GM12878 (cell line): ENCODE data around the gene CDON. TPM values are rescaled to one million over a fixed set of nuclear protein-coding genes. Genes with fewer than 3 reads are reported as not detected.
"Not testable (repeated sequence)": the region's sequence is repeated elsewhere in the genome, so short reads cannot be mapped to it uniquely, and the experiment has no call there.

Experiments
- ATAC-seq: fragments of 200-7000 bp; cut with Tn5 transposase; 3 replicates; pipeline ENCODE4 v1.9.1; 2020; ENCODE audit warnings: mild to moderate bottlenecking, moderate library complexity
- BruUV-seq: library from RNA; stranded (reverse); fragments of 400-500 nt; replicated peaks from 2 replicates; lab custom pipeline; 2021; lab: Mats Ljungman, UMichigan
- CTCF ChIA-PET: fragments of 300-600 bp; sonication (Branson Sonifier 250); formaldehyde crosslinking; extraction: SDS; loops from one replicate; lab custom pipeline; 2021; ENCODE audit warnings: inconsistent platforms; lab: Yijun Ruan, JAX
- POLR2A ChIA-PET: fragments of 350-600 bp; formaldehyde crosslinking; extraction: SDS; loops from one replicate; lab custom pipeline; 2021; ENCODE audit warnings: inconsistent platforms; lab: Charles Lee
- RAD21 ChIA-PET: fragments of 300-600 bp; sonication (Branson Sonifier 250); formaldehyde crosslinking; loops from one replicate; lab custom pipeline; 2023; ENCODE audit warnings: antibody characterized with exemption; ENCODE audit not compliant: unreplicated experiment; lab: Charles Lee
- SMC1A ChIA-PET: fragments of 300-600 bp; sonication (Branson Sonifier 250); formaldehyde crosslinking; loops from one replicate; lab custom pipeline; 2023; ENCODE audit not compliant: unreplicated experiment, uncharacterized antibody; lab: Charles Lee
- DNase-seq: peaks from one replicate; pipeline ENCODE4 v3.0.0-alpha.2; 2011; ENCODE audit warnings: low read depth, low spot score
- FAIRE-seq: peaks from 3 replicates; lab custom pipeline; 2011; peaks lifted over from hg19 to GRCh38; lab: Jason Lieb, UNC
- H2AFZ ChIP-seq: 2 replicates; pipeline ENCODE4 v1.6.0; 2011; ENCODE audit warnings: low read depth, low read length, control low read depth; ENCODE audit not compliant: control insufficient read depth
- H3K27ac ChIP-seq: 2 replicates; pipeline ENCODE4 v1.5.1; 2011; ENCODE audit warnings: control low read depth; ENCODE audit not compliant: control insufficient read depth, insufficient read depth
- H3K27me3 ChIP-seq, 2 experiments: replicated peaks in 1 of 2; 2 replicates each; pipeline versions ENCODE4 v1.6.0 to v1.6.1; 2011; ENCODE audit warnings: low read length in 1 of 2; ENCODE audit not compliant: control insufficient read depth in 2 of 2, insufficient read depth in 2 of 2
- H3K36me3 ChIP-seq, 2 experiments: 2 replicates each; pipeline ENCODE4 v1.5.1; 2011; ENCODE audit warnings: low read length in 1 of 2; ENCODE audit not compliant: control insufficient read depth in 2 of 2, insufficient read depth in 2 of 2
- H3K4me1 ChIP-seq: 2 replicates; pipeline ENCODE4 v1.6.1; 2011; ENCODE audit warnings: mild to moderate bottlenecking, low read length, moderate library complexity, mixed read lengths; ENCODE audit not compliant: control insufficient read depth, insufficient read depth
- H3K4me2 ChIP-seq: 2 replicates; pipeline ENCODE4 v1.6.0; 2011; ENCODE audit warnings: control low read depth; ENCODE audit not compliant: control insufficient read depth, insufficient read depth
- H3K4me3 ChIP-seq: fragments of 200-600 bp; sonication (generic); 2 replicates; pipeline ENCODE4 v1.5.1; 2016
- H3K79me2 ChIP-seq: 2 replicates; pipeline ENCODE4 v1.6.0; 2011; ENCODE audit warnings: low read length; ENCODE audit not compliant: control insufficient read depth, insufficient read depth
- H3K9ac ChIP-seq: 2 replicates; pipeline ENCODE4 v1.8.0; 2011; ENCODE audit warnings: low read length, control low read depth, mixed read lengths; ENCODE audit not compliant: control insufficient read depth, insufficient read depth
- H3K9me3 ChIP-seq: replicated peaks from 3 replicates; pipeline ENCODE4 v1.5.1; 2011; ENCODE audit warnings: mild to moderate bottlenecking, low read length; ENCODE audit not compliant: control insufficient read depth, insufficient read depth
- H4K20me1 ChIP-seq: 2 replicates; pipeline ENCODE4 v1.6.0; 2011; ENCODE audit not compliant: control insufficient read depth, insufficient read depth
- ATF2 ChIP-seq: IDR thresholded peaks from 2 replicates; pipeline ENCODE4 v1.6.1; 2012; ENCODE audit warnings: low read length, inconsistent platforms
- BCL11A ChIP-seq: IDR thresholded peaks from 2 replicates; pipeline ENCODE4 v1.6.1; 2011; ENCODE audit warnings: low read depth, low read length
- JUNB ChIP-seq: IDR thresholded peaks from 2 replicates; pipeline ENCODE4 v1.6.1; 2016; ENCODE audit warnings: antibody characterized with exemption, mild to moderate bottlenecking
- MEF2A ChIP-seq: IDR thresholded peaks from 2 replicates; pipeline ENCODE4 v1.6.1; 2011; ENCODE audit warnings: low read depth, mild to moderate bottlenecking, low read length, moderate library complexity; ENCODE audit not compliant: insufficient read depth
- NFIC ChIP-seq: IDR thresholded peaks from 2 replicates; pipeline ENCODE4 v1.6.1; 2012; ENCODE audit warnings: low read depth, mild to moderate bottlenecking, inconsistent platforms, low read length, moderate library complexity
- SREBF1 ChIP-seq: IDR thresholded peaks from 2 replicates; pipeline ENCODE4 v1.6.1; 2012; ENCODE audit warnings: mild to moderate bottlenecking, low read length
- WGBS: methylation state at CpG from one replicate; pipeline ENCODE4 v1.1.6; 2016; ENCODE audit warnings: low lambda C conversion rate; ENCODE audit not compliant: insufficient replicate concordance, insufficient coverage; ENCODE audit errors: missing lambda C conversion rate; 5-methylcytosine and 5-hydroxymethylcytosine counted together
- in situ Hi-C: fragments of 300-500 bp; cut with MboI; formaldehyde crosslinking; loops from 9 replicates; pipeline ENCODE4 v1.14.3; 2018; ENCODE audit warnings: mixed read lengths
- intact Hi-C: fragments of 100-400 bp; cut with micrococcal nuclease; formaldehyde crosslinking; loops from one replicate; pipeline ENCODE4 v1.14.2; 2022; ENCODE audit not compliant: unreplicated experiment
- polyA plus RNA-seq, 11 experiments: library from polyadenylated mRNA; depleted of rRNA in 4 of 11; unstranded in 6 of 11; stranded (reverse) in 5 of 11; fragments of >200 nt; fragmentation: Nextera tagmentation in 4 of 11; fragmentation: Illumina TruSeq in 1 of 11; extraction: Ambion mirVana in 4 of 11; extraction: Trizol in 1 of 11; gene quantifications; 1 replicate in 1 of 11; 2 replicates in 10 of 11; pipeline versions ENCODE4 v1.2.1 to v1.2.3, GENCODE V29; 2011 to 2016; ENCODE audit warnings: inconsistent platforms in 2 of 11, missing spikeins in 2 of 11, low read depth in 1 of 11
- total RNA-seq, 4 experiments: library from RNA; depleted of rRNA in 3 of 4; stranded (reverse); fragments of >200 nt in 3 of 4; fragmentation: Illumina TruSeq in 1 of 4; extraction: Trizol in 1 of 4; gene quantifications; 2 replicates each; pipeline versions ENCODE4 v1.2.1 to v1.2.3, GENCODE V29; 2013 to 2021

CDON gene
- total and polyA plus RNA-seq, 10 of the 15 experiments (the other 5 are each of a cell fraction or from before 2014, with no cell fraction given): 0.07 to 4.2 (median 0.36) TPM

GRCh38 chr11:126029237-126029636 lies 33.4 kb downstream of the CDON start:
- ChIA-PET CTCF (interaction anchor here (1.5 to 2.3 kb wide), 2 partner anchors 10 to 28 kb away, joined by 4 to 8 read pairs; no protein-coding TSS in a partner anchor), RAD21 (no interaction called here), POLR2A (no interaction called here), SMC1A (interaction anchor here (1.6 kb wide), 1 partner anchor 10 kb away, joined by 7 read pairs; no protein-coding TSS in a partner anchor)
- Histone ChIP-seq H3K27ac (no peak overlapping the region), H3K36me3 (no peaks in the 10 kb centered on the region), H3K27me3 (peaks cover 0 to 3% of the 10 kb centered on the region in 2 experiments; a peak in 1 of 4 replicates), H3K4me3 (no peak overlapping the region), H2AFZ (no peak overlapping the region), H3K79me2 (no peaks in the 10 kb centered on the region), H3K4me2 (no peak overlapping the region), H3K4me1 (no peaks in the 10 kb centered on the region), H4K20me1 (no peaks in the 10 kb centered on the region), H3K9ac (no peak overlapping the region), H3K9me3 (no peaks in the 10 kb centered on the region)
- intact Hi-C loops (no loop called here), in situ Hi-C loops (no loop called here)
- peak; percentile 47 for TF ChIP-seq JUNB
- TF ChIP-seq BCL11A: no peak
- TF ChIP-seq MEF2A: 0 out of 2 replicates have a peak, but pooled peaks have one; percentile 12
- TF ChIP-seq SREBF1: no peak
- peak; percentile 39; the same call in 1 of the 2 replicates for TF ChIP-seq NFIC
- TF ChIP-seq ATF2: 0 out of 2 replicates have a peak, but pooled peaks have one; percentile 35
- ATAC-seq: peak; percentile 77
- BruUV-seq: no TSS peak
- FAIRE-seq: no peak
- WGBS: 0% methylated on average over 4 of the region's 4 CpGs
- DNase-seq: no peak

GRCh38 chr11:126028534-126028933 lies 34.1 kb downstream of the CDON start:
- H3K4me3 ChIP-seq, H3K4me2 ChIP-seq, BruUV-seq, H4K20me1 ChIP-seq, H3K9me3 ChIP-seq, H3K36me3 ChIP-seq, H3K79me2 ChIP-seq, FAIRE-seq, H3K9ac ChIP-seq, POLR2A ChIA-PET, CTCF ChIA-PET, ATAC-seq, H3K4me1 ChIP-seq, DNase-seq, RAD21 ChIA-PET, H3K27ac ChIP-seq, H3K27me3 ChIP-seq, H2AFZ ChIP-seq, SMC1A ChIA-PET, intact Hi-C loops, in situ Hi-C loops: not testable (repeated sequence)
- WGBS: 33% methylated on average over 3 of the region's 3 CpGs
